GM12892 (cell line): ENCODE measurements around the gene MAP3K7.

ENCODE experiments used
- POLR2A ChIP-seq: IDR thresholded peaks from 2 replicates; pipeline ENCODE4 v1.6.1; 2011; ENCODE audit warnings: low read depth, low read length, control low read depth
- POLR2AphosphoS5 ChIP-seq: IDR thresholded peaks from 2 replicates; pipeline ENCODE4 v1.6.1; 2011; ENCODE audit warnings: low read depth, low read length, control low read depth
- TAF1 ChIP-seq: IDR thresholded peaks from 2 replicates; pipeline ENCODE4 v1.6.1; 2011; ENCODE audit warnings: low read depth, mild to moderate bottlenecking, control low read depth, low read length, borderline replicate concordance

- no peak for TF ChIP-seq POLR2AphosphoS5
- no peak for TF ChIP-seq TAF1
- no peak for TF ChIP-seq POLR2A
These were observed 49.1 kb downstream of the MAP3K7 start for GRCh38 chr6:90537723-90538258.
